GM19351 (cell line): ENCODE results near the gene ZNRF2.
"Not testable (repeated sequence)": the region's sequence is repeated elsewhere in the genome, so short reads cannot be mapped to it uniquely, and the experiment has no call there.

Experiments used
- ATAC-seq: cut with Tn5 transposase; IDR thresholded peaks from one replicate; pipeline ENCODE4 v1.9.1; 2021; ENCODE audit warnings: mild to moderate bottlenecking, moderate library complexity; ENCODE audit not compliant: unreplicated experiment

Gene ZNRF2

GRCh38 chr7:30260246-30260768 is 24.1 kb upstream of the ZNRF2 start:
- ATAC-seq, result no peak

- ATAC-seq, result no peak
Observed at GRCh38 chr7:30263090-30263710, 21.2 kb upstream of the ZNRF2 start.

- ATAC-seq, result no peak
Observed at GRCh38 chr7:30264052-30264451, 20.3 kb upstream of the ZNRF2 start.

GRCh38 chr7:30265189-30265588 is 19.2 kb upstream of the ZNRF2 start:
- not testable (repeated sequence) for ATAC-seq

GRCh38 chr7:30266686-30267085 is 17.7 kb upstream of the ZNRF2 start:
- no peak for ATAC-seq

GRCh38 chr7:30268586-30268985 is 15.8 kb upstream of the ZNRF2 start:
- ATAC-seq, result no peak

GRCh38 chr7:30269490-30269889 is 14.9 kb upstream of the ZNRF2 start:
- ATAC-seq, result no peak

- ATAC-seq, result no peak
Observed at GRCh38 chr7:30270921-30271320, 13.5 kb upstream of the ZNRF2 start.

- ATAC-seq, result no peak
Observed at GRCh38 chr7:30272126-30272525, 12.3 kb upstream of the ZNRF2 start.

GRCh38 chr7:30273552-30273951 is 10.8 kb upstream of the ZNRF2 start:
- ATAC-seq, result no peak

GRCh38 chr7:30274641-30275040 is 9.8 kb upstream of the ZNRF2 start:
- ATAC-seq, result no peak

- peak; percentile 71 for ATAC-seq
Observed at GRCh38 chr7:30276203-30276900, 8.0 kb upstream of the ZNRF2 start.

GRCh38 chr7:30278376-30278775 is 6.0 kb upstream of the ZNRF2 start:
- ATAC-seq, result no peak

- no peak for ATAC-seq
Observed at GRCh38 chr7:30278849-30279652, 5.3 kb upstream of the ZNRF2 start.

- no peak for ATAC-seq
Observed at GRCh38 chr7:30279653-30279904, 4.8 kb upstream of the ZNRF2 start.

- no peak for ATAC-seq
Observed at GRCh38 chr7:30280631-30281030, 3.8 kb upstream of the ZNRF2 start.

- ATAC-seq, result no peak
Observed at GRCh38 chr7:30281263-30281662, 3.1 kb upstream of the ZNRF2 start.

GRCh38 chr7:30281791-30282190 is 2.6 kb upstream of the ZNRF2 start:
- ATAC-seq, result no peak

GRCh38 chr7:30282735-30283134 is 1.7 kb upstream of the ZNRF2 start:
- ATAC-seq, result no peak

- ATAC-seq, result peak; percentile 12
Observed at GRCh38 chr7:30285067-30285535, 704 bp downstream of the ZNRF2 start.

GRCh38 chr7:30285536-30286284 is 1.3 kb downstream of the ZNRF2 start:
- ATAC-seq, result peak; percentile 8
